Naive thymus-derived CD8-positive, alpha-beta T cell (primary cell): Measurements from ENCODE around the gene TBC1D23. TPM values are rescaled to one million over a fixed set of nuclear protein-coding genes. Genes with fewer than 3 reads are reported as not detected.
"Not testable (repeated sequence)": the region's sequence is repeated elsewhere in the genome, so short reads cannot be mapped to it uniquely, and the experiment has no call there.

Experiments
- ATAC-seq, 2 donors: fragments of 150-1000 bp; cut with Tn5 transposase in 1 of 2; sonication (Bioruptor Pico), chemical (Tn5 transposase) in 1 of 2; 1 replicate in 1 of 2; 2 replicates in 1 of 2; pipeline ENCODE4 v1.10.0; 2021; ENCODE audit warnings: mild to moderate bottlenecking in 2 of 2, moderate library complexity in 2 of 2
- POLR2A ChIA-PET: fragments of 350-600 bp; sonication (Branson Sonifier 250); formaldehyde crosslinking; loops from one replicate; lab custom pipeline; 2021; ENCODE audit warnings: antibody characterized with exemption; lab: Charles Lee
- DNase-seq, 10 donors: peaks; one replicate each; pipeline versions ENCODE4 v3.0.0 to v3.0.0-alpha.2; 2020 to 2022
- H3K27ac Mint-ChIP-seq, 10 donors: one replicate each; pipeline ENCODE4 v1.8.0; 2020 to 2022; ENCODE audit warnings: mild to moderate bottlenecking in 10 of 10, mixed read lengths in 10 of 10, moderate library complexity in 4 of 10, inconsistent platforms in 1 of 10
- H3K27me3 Mint-ChIP-seq, 5 donors: one replicate each; pipeline ENCODE4 v1.8.0; 2021 to 2022; ENCODE audit warnings: mixed read lengths in 5 of 5
- H3K36me3 Mint-ChIP-seq, 3 donors: one replicate each; pipeline ENCODE4 v1.8.0; 2020 to 2022; ENCODE audit warnings: mixed read lengths in 3 of 3, mild to moderate bottlenecking in 2 of 3, inconsistent platforms in 1 of 3
- H3K4me1 Mint-ChIP-seq, 4 donors: one replicate each; pipeline ENCODE4 v1.8.0; 2021 to 2022; ENCODE audit warnings: mixed read lengths in 4 of 4
- H3K4me3 Mint-ChIP-seq, 10 donors: one replicate each; pipeline ENCODE4 v1.8.0; 2020 to 2022; ENCODE audit warnings: mild to moderate bottlenecking in 10 of 10, mixed read lengths in 10 of 10, moderate library complexity in 6 of 10, inconsistent platforms in 1 of 10
- H3K9me3 Mint-ChIP-seq, 9 donors: one replicate each; pipeline ENCODE4 v1.8.0; 2020 to 2022; ENCODE audit warnings: mixed read lengths in 9 of 9, mild to moderate bottlenecking in 3 of 9, inconsistent platforms in 1 of 9, moderate library complexity in 1 of 9
- polyA plus RNA-seq, 3 donors: library from polyadenylated mRNA; unstranded; fragments of 300-500 nt; fragmentation: Illumina TruSeq; gene quantifications; one replicate each; pipeline ENCODE4 v1.2.3, GENCODE V29; 2021
- total RNA-seq, 8 experiments: library from RNA in 2 of 8; stranded (reverse) in 2 of 8; gene quantifications; one replicate each; pipeline ENCODE4 v1.2.3 and lab custom pipeline; 2021 to 2026

The TBC1D23 gene
- 10 to 100 TPM; 34.7 to 35.9 TPM for total RNA-seq
- polyA plus RNA-seq = 10 to 100 TPM; 12.7 to 17.1 (median 16.1) TPM
- 29.2 to 57.2 (median 39.9) reads per million in 6 experiments for total RNA-seq (lab: John Stamatoyannopoulos, UW)

DNA sequence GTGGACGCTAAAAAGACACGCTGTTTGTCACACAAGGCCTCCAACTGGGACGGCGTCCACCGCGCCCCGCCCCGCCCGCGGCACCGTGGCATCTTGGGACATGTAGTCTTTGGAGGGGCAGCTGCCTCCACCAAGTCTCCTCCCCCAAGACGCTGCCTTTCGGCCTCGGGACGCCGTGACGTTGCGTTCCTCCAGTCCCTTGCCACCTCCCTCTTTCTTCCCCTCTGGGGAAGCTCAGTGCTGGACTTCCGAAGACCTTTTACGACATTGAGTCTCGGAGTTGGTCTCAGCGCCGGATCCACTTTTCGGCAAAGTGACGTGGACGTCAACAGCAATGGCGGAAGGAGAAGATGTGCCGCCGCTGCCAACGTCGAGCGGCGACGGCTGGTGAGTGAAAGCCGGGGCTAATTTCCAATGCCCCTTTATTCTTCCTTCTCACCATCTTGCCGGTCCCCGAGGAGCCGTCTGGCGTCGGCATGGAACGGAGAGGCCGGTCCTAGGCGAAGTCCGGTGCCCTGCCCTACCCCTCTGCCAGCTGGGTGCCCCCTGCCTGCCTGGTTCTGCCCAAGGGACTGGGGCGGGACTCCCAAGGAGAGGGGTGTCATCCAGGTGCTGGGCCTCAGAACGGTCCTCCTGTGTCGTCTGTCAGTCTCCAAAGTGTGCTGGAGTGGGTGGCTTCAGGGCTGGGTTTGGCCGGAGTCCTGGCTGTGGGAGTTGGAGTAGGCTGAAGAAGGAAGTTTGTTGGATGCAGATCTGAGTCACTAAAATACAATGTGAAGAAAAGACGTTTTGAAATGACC lies at the start of gene TBC1D23:
Gene TBC1D23 (plus strand): TSS at position 308 of the 800 bp plus-strand sequence. CDS start 27 bp downstream, at position 335.
- H3K4me3 Mint-ChIP-seq = peak within 1 kb of the TSS; percentile 85 to 100 (median 98)
- peaks cover 40 to 64% (median 60%) of the 10 kb centered on the region in 4 donors for H3K4me1 Mint-ChIP-seq
- POLR2A ChIA-PET = interaction anchor here (0.5 to 3.2 kb wide), 14 partner anchors 14 to 1738 kb away, joined by 3 to 26 read pairs (median 4); partner anchors contain the start of genes CLDND1, CMSS1, DCBLD2 and LNP1

DNA sequence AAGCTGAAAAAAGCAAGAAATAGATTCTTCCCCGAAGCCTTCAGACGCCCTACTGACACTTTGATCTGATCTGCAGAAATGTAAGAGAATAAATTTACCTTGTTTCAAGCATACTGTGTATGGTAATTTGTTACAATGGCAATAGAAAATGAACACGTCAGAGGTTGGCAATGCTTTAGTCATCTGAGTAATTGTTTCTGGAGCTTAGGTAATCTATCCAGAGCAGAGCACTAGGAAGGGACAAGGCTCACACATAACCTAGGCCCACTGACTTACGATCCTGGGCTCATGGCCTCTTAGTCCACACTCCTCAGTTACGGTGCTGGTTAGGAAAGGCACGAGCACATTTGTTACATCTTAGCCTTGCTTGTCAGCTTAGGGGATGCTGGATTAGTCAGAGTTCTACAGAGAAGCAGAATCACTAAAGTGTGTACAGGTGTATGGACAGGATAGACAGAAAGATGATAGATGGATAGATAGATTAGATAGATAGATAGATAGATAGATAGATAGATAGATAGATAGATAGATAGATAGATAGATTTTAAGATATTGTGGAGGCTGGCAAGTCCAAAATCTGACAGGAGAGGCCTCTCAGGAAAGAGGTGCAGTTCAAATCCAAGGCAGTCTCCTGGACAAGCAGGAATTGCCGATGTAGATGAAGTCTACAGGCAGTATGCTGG lies 46.8 kb upstream of the TBC1D23 start:
- Mint-ChIP-seq H3K36me3 (peaks cover 0 to 8% (median 0%) of the 10 kb centered on the region in 3 donors), H3K27ac (no peak overlapping the region), H3K27me3 (peaks cover 3 to 22% (median 6%) of the 10 kb centered on the region in 5 donors), H3K4me3 (no peak overlapping the region), H3K9me3 (peaks cover 0 to 10% (median 3%) of the 10 kb centered on the region in 9 donors), H3K4me1 (peaks cover 5 to 16% (median 15%) of the 10 kb centered on the region in 4 donors)
- DNase-seq (no peak), ATAC-seq (no peak)
- POLR2A ChIA-PET = no interaction called here

More for the DNA sequence above, at the start of gene TBC1D23:
- Mint-ChIP-seq H3K27me3 (no peaks in the 10 kb centered on the region), H3K9me3 (no peaks in the 10 kb centered on the region), H3K27ac (peak within 1 kb of the TSS; percentile 97 to 100 (median 99)), H3K36me3 (peaks cover 0 to 8% (median 0%) of the 10 kb centered on the region in 3 donors)
- peak; percentile 89 to 98 (median 96) for DNase-seq
- ATAC-seq = peak; percentile 99

DNA sequence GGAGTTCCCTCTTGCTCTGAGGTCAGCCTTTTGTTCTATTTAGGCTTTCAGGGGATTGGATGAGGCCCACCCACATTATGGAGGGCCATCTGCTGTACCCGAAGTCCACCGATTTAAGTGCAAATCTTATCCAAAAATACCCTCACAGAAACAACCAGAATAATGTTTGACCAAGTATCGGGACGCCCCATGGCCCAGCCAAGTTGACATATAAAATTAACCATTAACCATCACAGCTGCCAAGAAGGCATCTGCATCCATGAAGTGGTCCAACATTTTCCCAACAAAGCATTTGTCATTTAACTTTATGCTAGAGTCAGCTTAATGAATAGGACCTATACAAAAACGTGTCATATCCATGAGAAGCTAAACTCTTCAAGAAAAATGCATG lies 46.2 kb upstream of the TBC1D23 start:
- POLR2A ChIA-PET = no interaction called here
- Mint-ChIP-seq H3K27me3 (peaks cover 6 to 22% (median 7%) of the 10 kb centered on the region in 5 donors), H3K36me3 (peaks cover 0 to 13% (median 0%) of the 10 kb centered on the region in 3 donors), H3K4me1 (peaks cover 5 to 15% (median 13%) of the 10 kb centered on the region in 4 donors), H3K9me3 (peaks cover 0 to 15% (median 6%) of the 10 kb centered on the region in 9 donors), H3K27ac (no peak overlapping the region), H3K4me3 (no peak overlapping the region)
- ATAC-seq = no peak
- DNase-seq = no peak

DNA sequence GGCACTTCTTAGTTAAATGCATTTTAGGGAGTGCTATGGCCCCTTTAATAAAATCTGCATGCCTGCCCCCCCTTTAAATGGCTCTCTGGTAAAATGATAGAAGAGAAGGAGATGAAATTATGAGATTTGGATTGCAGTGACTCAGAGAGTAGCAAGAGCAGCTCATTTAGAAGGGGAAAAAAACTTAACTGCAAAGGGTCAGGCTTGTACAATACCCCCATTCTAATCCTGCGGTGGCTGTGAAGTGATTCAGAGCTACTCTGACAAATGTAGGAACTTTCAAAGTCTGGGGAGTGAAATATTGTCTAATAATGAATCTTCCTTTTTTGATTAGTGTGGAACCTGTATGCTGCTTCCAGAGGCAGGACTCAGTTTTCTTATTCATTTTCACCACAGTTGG lies 44.1 kb upstream of the TBC1D23 start:
- peaks cover 6 to 22% (median 9%) of the 10 kb centered on the region in 5 donors for H3K27me3 Mint-ChIP-seq
- no peak for ATAC-seq
- H3K36me3 Mint-ChIP-seq = peaks cover 0 to 19% (median 4%) of the 10 kb centered on the region in 3 donors
- H3K4me3 Mint-ChIP-seq = no peak overlapping the region
- no peak overlapping the region for H3K27ac Mint-ChIP-seq
- H3K9me3 Mint-ChIP-seq = peaks cover 0 to 23% (median 7%) of the 10 kb centered on the region in 9 donors
- no peak for DNase-seq
- POLR2A ChIA-PET = no interaction called here
- no peaks in the 10 kb centered on the region for H3K4me1 Mint-ChIP-seq

DNA sequence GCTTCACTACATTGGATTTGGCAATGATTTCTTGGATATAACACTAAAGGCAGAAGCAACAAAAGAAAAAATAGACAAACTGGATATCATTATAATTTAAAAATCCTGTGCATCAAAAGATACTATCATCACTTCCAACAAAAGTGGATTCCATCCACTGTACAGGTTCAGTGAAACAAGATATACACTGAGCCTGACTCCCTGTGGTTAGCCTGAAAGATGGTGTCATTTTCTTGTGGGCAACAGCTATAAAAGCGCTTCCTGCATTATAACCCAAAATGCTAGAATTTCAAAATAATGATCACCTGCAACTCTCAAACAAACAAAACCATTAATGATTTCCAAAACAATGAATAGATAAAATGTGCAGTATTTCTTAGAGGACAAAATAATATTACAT lies 39.6 kb upstream of the TBC1D23 start:
- peaks cover 0 to 23% (median 7%) of the 10 kb centered on the region in 9 donors for H3K9me3 Mint-ChIP-seq
- H3K4me1 Mint-ChIP-seq = no peaks in the 10 kb centered on the region
- H3K27me3 Mint-ChIP-seq = peaks cover 3 to 21% (median 7%) of the 10 kb centered on the region in 5 donors
- H3K27ac Mint-ChIP-seq = no peak overlapping the region
- no peak overlapping the region for H3K4me3 Mint-ChIP-seq
- DNase-seq (no peak), ATAC-seq (no peak)
- POLR2A ChIA-PET = no interaction called here
- H3K36me3 Mint-ChIP-seq = peaks cover 0 to 19% (median 4%) of the 10 kb centered on the region in 3 donors

DNA sequence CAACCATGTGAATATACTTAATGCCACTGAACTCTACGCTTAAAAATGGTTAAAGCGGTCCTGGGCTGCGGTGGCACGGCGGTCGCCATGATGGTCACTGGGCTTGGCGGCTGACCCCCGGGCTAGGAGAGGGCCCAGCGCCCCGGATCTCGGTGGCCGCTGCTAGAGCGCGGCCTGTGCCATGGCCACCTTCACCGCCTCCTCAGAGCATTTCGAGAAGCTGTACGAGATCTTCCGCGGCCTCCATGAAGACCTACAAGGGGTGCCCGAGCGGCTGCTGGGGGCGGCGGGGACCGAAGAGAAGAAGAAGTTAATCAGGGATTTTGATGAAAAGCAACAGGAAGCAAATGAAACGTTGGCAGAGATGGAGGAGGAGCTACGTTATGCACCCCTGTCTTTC lies 35.6 kb upstream of the TBC1D23 start:
- peak overlapping the region in 1 of 10 donors; percentile 84 for H3K27ac Mint-ChIP-seq
- peaks cover 0 to 6% (median 4%) of the 10 kb centered on the region in 3 donors for H3K36me3 Mint-ChIP-seq
- no peak overlapping the region for H3K4me3 Mint-ChIP-seq
- peaks cover 0 to 5% (median 0%) of the 10 kb centered on the region in 4 donors for H3K4me1 Mint-ChIP-seq
- peaks cover 0 to 7% (median 0%) of the 10 kb centered on the region in 9 donors for H3K9me3 Mint-ChIP-seq
- ATAC-seq = no peak
- DNase-seq = no peak
- POLR2A ChIA-PET = no interaction called here
- H3K27me3 Mint-ChIP-seq = peaks cover 0 to 2% (median 0%) of the 10 kb centered on the region in 5 donors

DNA sequence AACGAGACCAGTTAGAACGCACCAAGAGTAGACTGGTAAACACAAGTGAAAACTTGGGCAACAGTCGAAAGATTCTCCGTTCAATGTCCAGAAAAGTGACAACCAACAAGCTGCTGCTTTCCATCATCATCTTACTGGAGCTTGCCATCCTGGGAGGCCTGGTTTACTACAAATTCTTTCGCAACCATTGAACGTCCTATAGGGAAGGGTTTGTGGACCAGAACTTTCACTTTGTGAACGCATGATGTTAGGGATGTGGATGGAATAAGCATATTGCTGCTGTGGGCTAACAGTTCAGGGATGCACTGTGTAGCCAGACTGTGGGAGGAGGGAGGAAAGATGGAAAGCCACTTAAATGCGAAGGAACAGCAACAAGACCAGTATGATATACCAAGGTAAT lies 34.9 kb upstream of the TBC1D23 start:
- Mint-ChIP-seq H3K9me3 (peaks cover 0 to 4% (median 0%) of the 10 kb centered on the region in 9 donors), H3K27me3 (peaks cover 0 to 3% (median 0%) of the 10 kb centered on the region in 5 donors), H3K36me3 (peaks cover 0 to 4% (median 2%) of the 10 kb centered on the region in 3 donors), H3K4me3 (no peak overlapping the region), H3K4me1 (peaks cover 0 to 5% (median 0%) of the 10 kb centered on the region in 4 donors), H3K27ac (no peak overlapping the region)
- no peak for DNase-seq
- POLR2A ChIA-PET = no interaction called here
- ATAC-seq = no peak

DNA sequence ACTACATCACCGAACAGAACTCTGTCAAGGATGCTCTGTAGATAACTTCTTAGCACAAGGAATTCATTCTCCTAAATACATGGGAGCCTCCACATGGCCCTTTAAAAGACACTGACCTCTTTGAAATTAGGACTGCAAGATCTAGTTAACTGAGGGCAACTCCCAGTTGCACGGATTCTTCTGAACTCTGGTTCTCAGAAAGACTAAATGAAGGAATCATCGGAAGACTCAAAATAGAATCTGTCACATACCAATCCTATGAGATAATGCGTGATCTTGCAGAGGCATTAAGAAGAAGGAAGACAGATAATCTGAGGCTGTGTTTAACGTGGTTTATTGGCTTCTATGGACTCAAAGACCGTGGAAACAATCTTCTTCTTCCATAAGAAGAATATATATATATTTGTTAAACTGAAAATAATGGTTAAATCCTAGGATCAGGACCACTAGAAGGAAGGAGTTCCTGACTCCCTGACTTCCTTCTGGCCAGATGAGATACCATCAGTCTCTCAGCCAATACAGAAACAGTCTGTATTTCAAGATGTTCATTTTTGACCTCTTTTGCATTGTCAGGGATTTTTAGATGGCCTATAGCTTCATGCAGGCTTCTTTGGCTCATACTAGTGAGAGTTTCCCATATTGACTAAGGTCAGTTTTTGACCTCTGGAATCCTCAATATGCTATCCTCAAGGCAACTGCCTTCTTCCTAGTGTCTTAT lies 33.9 kb upstream of the TBC1D23 start:
- Mint-ChIP-seq H3K9me3 (no peaks in the 10 kb centered on the region), H3K4me3 (no peak overlapping the region), H3K27ac (no peak overlapping the region), H3K36me3 (no peaks in the 10 kb centered on the region), H3K4me1 (peaks cover 0 to 5% (median 0%) of the 10 kb centered on the region in 4 donors), H3K27me3 (peaks cover 0 to 4% (median 1%) of the 10 kb centered on the region in 5 donors)
- ATAC-seq (no peak), DNase-seq (no peak)
- POLR2A ChIA-PET = no interaction called here

DNA sequence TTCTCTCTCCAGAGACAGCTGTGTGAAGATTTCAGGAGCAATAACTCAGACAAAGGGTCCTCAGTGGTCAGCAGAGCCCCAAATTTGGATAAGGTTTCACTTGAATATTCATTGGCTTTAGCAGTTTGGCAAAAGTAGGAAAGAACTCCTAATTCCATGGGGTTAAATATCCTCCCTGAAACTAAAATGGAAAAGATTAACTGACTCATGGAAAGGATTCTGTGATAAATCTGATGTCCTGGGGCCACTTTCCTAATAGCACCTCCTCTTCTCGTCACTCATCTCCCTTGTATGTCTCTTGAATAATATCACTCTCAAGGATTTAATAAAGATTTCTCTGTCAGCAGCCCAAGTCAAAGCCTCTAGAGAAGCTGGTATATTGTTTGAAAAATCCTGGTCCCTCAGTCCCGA lies 33.3 kb upstream of the TBC1D23 start:
- Mint-ChIP-seq H3K4me3 (no peak overlapping the region), H3K4me1 (peaks cover 0 to 5% (median 0%) of the 10 kb centered on the region in 4 donors), H3K27me3 (peaks cover 0 to 4% (median 1%) of the 10 kb centered on the region in 5 donors), H3K27ac (no peak overlapping the region), H3K36me3 (no peaks in the 10 kb centered on the region), H3K9me3 (no peaks in the 10 kb centered on the region)
- no peak for DNase-seq
- POLR2A ChIA-PET = no interaction called here
- no peak for ATAC-seq

DNA sequence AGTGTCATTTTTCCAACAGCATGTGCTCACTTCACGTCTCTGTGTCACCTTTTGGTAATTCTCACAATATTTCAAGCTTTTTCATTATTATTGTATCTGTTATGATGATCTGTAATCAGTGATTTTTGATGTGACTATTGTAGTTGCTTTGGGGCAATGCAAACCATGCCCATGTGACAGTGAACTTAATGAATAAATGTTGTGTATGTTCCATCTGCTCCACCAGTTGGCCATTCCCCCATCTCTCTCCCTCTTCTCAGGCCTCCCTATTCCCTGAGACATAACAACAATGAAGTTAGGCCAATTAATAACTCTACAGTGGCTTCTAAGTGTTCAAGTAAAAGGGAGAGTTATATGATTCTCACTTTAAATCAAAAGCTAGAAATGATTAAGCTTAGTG lies 32.5 kb upstream of the TBC1D23 start:
- POLR2A ChIA-PET = no interaction called here
- Mint-ChIP-seq H3K27me3 (peaks cover 0 to 4% (median 1%) of the 10 kb centered on the region in 5 donors), H3K9me3 (no peaks in the 10 kb centered on the region), H3K27ac (no peak overlapping the region), H3K36me3 (no peaks in the 10 kb centered on the region), H3K4me1 (peaks cover 0 to 5% (median 0%) of the 10 kb centered on the region in 4 donors), H3K4me3 (no peak overlapping the region)
- DNase-seq (no peak), ATAC-seq (no peak)

DNA sequence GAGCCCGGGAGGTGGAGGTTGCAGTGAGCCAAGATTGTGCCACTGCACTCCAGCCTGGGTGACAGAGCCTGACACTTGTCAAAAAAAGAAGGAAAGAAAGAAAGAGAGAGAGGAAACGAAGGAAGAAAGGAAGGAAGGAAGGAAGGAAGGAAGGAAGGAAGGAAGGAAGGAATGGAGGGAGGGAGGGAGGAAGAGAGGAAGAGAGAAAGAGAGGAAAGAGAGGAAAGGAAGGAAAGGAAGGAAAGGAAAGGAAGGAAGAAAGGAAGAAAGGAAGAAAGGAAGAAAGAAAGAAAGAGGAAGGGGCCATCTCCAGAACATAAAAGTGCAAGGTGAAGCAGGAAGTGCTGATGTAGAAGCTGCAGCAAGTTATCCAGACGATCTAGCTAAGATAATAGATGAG lies 31.6 kb upstream of the TBC1D23 start:
- H3K9me3 Mint-ChIP-seq, H3K27me3 Mint-ChIP-seq, H3K4me1 Mint-ChIP-seq, H3K36me3 Mint-ChIP-seq, ATAC-seq, H3K27ac Mint-ChIP-seq, DNase-seq, POLR2A ChIA-PET, H3K4me3 Mint-ChIP-seq: not testable (repeated sequence)

DNA sequence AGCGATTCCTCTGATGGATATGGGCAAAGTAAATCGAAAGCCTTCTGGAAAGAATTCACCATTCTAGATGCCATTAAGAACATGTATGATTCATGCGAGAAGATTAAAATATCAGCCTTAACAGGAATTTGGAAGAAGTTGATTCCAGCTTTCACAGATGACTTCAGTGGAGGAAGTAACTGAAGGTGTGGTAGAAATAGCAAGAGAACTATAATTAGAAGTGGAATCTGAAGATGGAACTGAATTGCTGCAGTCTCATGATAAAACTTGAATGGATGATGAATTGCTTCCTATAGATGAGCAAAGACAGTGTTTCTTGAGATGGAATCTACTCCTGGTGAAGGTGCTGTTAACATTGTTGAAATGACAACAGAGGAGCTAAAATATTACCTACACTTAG lies 30.1 kb upstream of the TBC1D23 start:
- POLR2A ChIA-PET = no interaction called here
- Mint-ChIP-seq H3K9me3 (no peaks in the 10 kb centered on the region), H3K27me3 (peaks cover 0 to 4% (median 1%) of the 10 kb centered on the region in 5 donors), H3K27ac (no peak overlapping the region), H3K36me3 (no peaks in the 10 kb centered on the region), H3K4me1 (peaks cover 0 to 5% (median 0%) of the 10 kb centered on the region in 4 donors), H3K4me3 (no peak overlapping the region)
- DNase-seq (no peak), ATAC-seq (no peak)
